Adrenal gland (tissue), 12 donors: Measurements from ENCODE around the gene LRRN1. TPM values are rescaled to one million over a fixed set of nuclear protein-coding genes. Genes with fewer than 3 reads are reported as not detected.
"Not testable (repeated sequence)": the region's sequence is repeated elsewhere in the genome, so short reads cannot be mapped to it uniquely, and the experiment has no call there.

ENCODE experiments used
- DNase-seq, 7 donors: peaks; one replicate each; pipeline ENCODE4 v3.0.0-alpha.2; 2019 to 2020
- H3K27ac ChIP-seq, 5 donors: fragments of 200-600 bp; sonication (generic) in 4 of 5; 1 replicate in 3 of 5; 2 replicates in 2 of 5; pipeline versions ENCODE4 v1.5.1 to v1.8.0; 2016 to 2020; ENCODE audit warnings: mild to moderate bottlenecking in 1 of 5
- H3K27me3 ChIP-seq: fragments of 200-600 bp; 2 replicates; pipeline ENCODE4 v1.8.0; 2021
- H3K36me3 ChIP-seq, 2 donors: fragments of 200-600 bp; replicated peaks in 1 of 2; 1 replicate in 1 of 2; 2 replicates in 1 of 2; pipeline versions ENCODE4 v1.5.1 to v1.8.0; 2018 to 2022
- H3K4me1 ChIP-seq, 2 donors: fragments of 200-600 bp; replicated peaks in 1 of 2; 1 replicate in 1 of 2; 2 replicates in 1 of 2; pipeline versions ENCODE4 v1.5.1 to v1.8.0; 2018 to 2021
- H3K4me3 ChIP-seq, 4 donors: fragments of 200-600 bp; sonication (generic) in 3 of 4; one replicate each; pipeline ENCODE4 v1.5.1; 2016 to 2018
- H3K9me3 ChIP-seq, 3 donors: fragments of 200-600 bp; sonication (generic) in 1 of 3; replicated peaks in 1 of 3; 1 replicate in 2 of 3; 2 replicates in 1 of 3; pipeline versions ENCODE4 v1.5.1 to v1.8.0; 2016 to 2021
- CTCF ChIP-seq, 6 experiments: fragments of 450-650 bp in 4 of 6; fragments of 200-600 bp in 2 of 6; sonication (generic) in 1 of 6; IDR thresholded peaks; 1 replicate in 5 of 6; 2 replicates in 1 of 6; pipeline versions ENCODE4 v1.5.1 to v1.8.0; 2016 to 2021; ENCODE audit warnings: antibody characterized with exemption in 6 of 6, mild to moderate bottlenecking in 2 of 6, moderate library complexity in 1 of 6
- POLR2A ChIP-seq, 2 donors: fragments of 450-650 bp; IDR thresholded peaks; one replicate each; pipeline ENCODE4 v1.6.1; 2017; ENCODE audit warnings: antibody characterized with exemption in 2 of 2, mild to moderate bottlenecking in 2 of 2, moderate library complexity in 1 of 2
- WGBS, 4 donors: extraction: QIAGEN DNeasy Blood & Tissue Kit in 2 of 4; methylation state at CpG; one replicate each; pipeline versions ENCODE4 v1.1.5 to v1.1.7; 2013 to 2017; 5-methylcytosine and 5-hydroxymethylcytosine counted together
- intact Hi-C, 2 donors: fragments of 100-400 bp; cut with DNase I; formaldehyde crosslinking; loops; one replicate each; pipeline versions ENCODE4 v1.14.1 to v1.15.0; 2022 to 2023
- polyA plus RNA-seq, 3 donors: library from polyadenylated mRNA; stranded (reverse); fragments of 200-250 nt in 2 of 3; fragments of 350-450 nt in 1 of 3; fragmentation: Illumina TruSeq in 1 of 3; extraction: RNeasy Lipid Tissue Mini Kit (QIAGEN cat#74804) in 1 of 3; gene quantifications; one replicate each; pipeline ENCODE4 v1.2.3, GENCODE V29; 2013 to 2014
- total RNA-seq, 9 donors: library from RNA; depleted of rRNA in 4 of 9; stranded (reverse); fragments of >200 nt in 4 of 9; fragments of 120-200 nt in 1 of 9; fragmentation: NEBNext Ultra II Directional in 1 of 9; extraction: Animal tissue kit (Norgen Biotek cat#: 25700) in 1 of 9; gene quantifications; one replicate each; pipeline versions ENCODE4 v1.1.0 to v1.2.4, GENCODE V29; 2013 to 2023
- donor health status: healthy with polysubstance abuse.
- donor health status: Bipolar disorder and iron deficiency.
- donor health status: DM: yes; HTN: yes; CAD: no.
- donor health status: DM: no; HTN: no; CAD: no.
- donor health status: DM: no; HTN: no; CAD: no.
- donor health status: DM: yes; HTN: yes; CAD: no.

Gene LRRN1
- total and polyA plus RNA-seq, 12 donors = 0.03 to 0.70 (median 0.11) TPM; not detected in 3

GRCh38 chr3:3826521-3826920, 27.3 kb downstream of the LRRN1 start:
- H3K4me1 ChIP-seq = no peaks in the 10 kb centered on the region
- WGBS, 4 donors = 85 to 95% (median 90%) methylated on average over 4 of the region's 4 CpGs
- H3K36me3 ChIP-seq = no peaks in the 10 kb centered on the region
- intact Hi-C loops = no loop called here
- no peak for DNase-seq
- TF ChIP-seq POLR2A (IDR thresholded peaks at IDR 0.05) (no peak), CTCF (IDR thresholded peaks at IDR 0.05) (no peak)
- no peak overlapping the region for H3K27ac ChIP-seq
- no peaks in the 10 kb centered on the region for H3K9me3 ChIP-seq
- H3K27me3 ChIP-seq = no peaks in the 10 kb centered on the region
- no peak overlapping the region for H3K4me3 ChIP-seq

- Histone ChIP-seq H3K27ac (no peak overlapping the region), H3K4me1 (no peaks in the 10 kb centered on the region), H3K4me3 (no peak overlapping the region), H3K36me3 (no peaks in the 10 kb centered on the region), H3K27me3 (no peaks in the 10 kb centered on the region), H3K9me3 (no peaks in the 10 kb centered on the region)
- intact Hi-C loops = no loop called here
- TF ChIP-seq CTCF (IDR thresholded peaks at IDR 0.05) (no peak), POLR2A (IDR thresholded peaks at IDR 0.05) (no peak)
- WGBS, 4 donors = 97 to 100% (median 100%) methylated on average over 1 of the region's 1 CpG
- no peak for DNase-seq
Measured at GRCh38 chr3:3827111-3827510, 27.9 kb downstream of the LRRN1 start.

- 78 to 83% (median 79%) methylated on average over 3 of the region's 3 CpGs for WGBS, 4 donors
- not testable (repeated sequence) for H3K27ac ChIP-seq, H3K36me3 ChIP-seq
Measured at GRCh38 chr3:3828417-3828816, 29.2 kb downstream of the LRRN1 start.

GRCh38 chr3:3836845-3837244, 37.6 kb downstream of the LRRN1 start:
- H3K4me1 ChIP-seq = no peaks in the 10 kb centered on the region
- H3K36me3 ChIP-seq = no peaks in the 10 kb centered on the region
- intact Hi-C loops = no loop called here
- H3K9me3 ChIP-seq = peaks cover 0 to 6% (median 0%) of the 10 kb centered on the region in 3 donors
- H3K27ac ChIP-seq = no peak overlapping the region
- TF ChIP-seq POLR2A (IDR thresholded peaks at IDR 0.05) (no peak), CTCF (IDR thresholded peaks at IDR 0.05) (no peak)
- H3K4me3 ChIP-seq = no peak overlapping the region
- DNase-seq = no peak
- H3K27me3 ChIP-seq = no peaks in the 10 kb centered on the region
- 69 to 89% (median 85%) methylated on average over 3 of the region's 3 CpGs for WGBS, 4 donors

More at GRCh38 chr3:3828417-3828816, 29.2 kb downstream of the LRRN1 start:
- H3K9me3 ChIP-seq, H3K4me3 ChIP-seq, H3K27me3 ChIP-seq, intact Hi-C loops, H3K4me1 ChIP-seq, DNase-seq: not testable (repeated sequence)

GRCh38 chr3:3842356-3842755, 43.1 kb downstream of the LRRN1 start:
- Histone ChIP-seq H3K9me3 (peaks cover 0 to 6% (median 0%) of the 10 kb centered on the region in 3 donors), H3K4me1 (no peaks in the 10 kb centered on the region), H3K36me3 (no peaks in the 10 kb centered on the region), H3K27me3 (no peaks in the 10 kb centered on the region), H3K27ac (no peak overlapping the region), H3K4me3 (no peak overlapping the region)
- intact Hi-C loops = no loop called here
- no peak for DNase-seq
- TF ChIP-seq POLR2A (IDR thresholded peaks at IDR 0.05) (no peak), CTCF (IDR thresholded peaks at IDR 0.05) (no peak)
- 72 to 81% (median 77%) methylated on average over 2 of the region's 2 CpGs for WGBS, 4 donors
